Keratinocyte (primary cell): ENCODE measurements around the gene TMEM184C. TPM values are rescaled to one million over a fixed set of nuclear protein-coding genes. Genes with fewer than 3 reads are reported as not detected.
A peak's percentile ranks its signal among the peaks of the same experiment; 100 is the strongest.

Experiments used
- DNase-seq: peaks from one replicate; pipeline ENCODE4 v3.0.0-alpha.2; 2011; ENCODE audit warnings: low read depth, missing footprints, low spot score
- FAIRE-seq: peaks from 2 replicates; lab custom pipeline; 2011; peaks lifted over from hg19 to GRCh38; lab: Jason Lieb, UNC
- H2AFZ ChIP-seq: 2 replicates; pipeline ENCODE4 v1.6.0; 2012; ENCODE audit warnings: low read length, control low read depth, inconsistent platforms; ENCODE audit not compliant: control insufficient read depth
- H3K27ac ChIP-seq: 2 replicates; pipeline ENCODE4 v1.5.1; 2011; ENCODE audit warnings: low read length; ENCODE audit not compliant: control insufficient read depth, insufficient read depth
- H3K27me3 ChIP-seq: 3 replicates; pipeline ENCODE4 v1.6.0; 2011; ENCODE audit warnings: low read length; ENCODE audit not compliant: control insufficient read depth, insufficient read depth; ENCODE audit errors: extremely low read depth
- H3K36me3 ChIP-seq, 2 experiments: 2 replicates in 1 of 2; 3 replicates in 1 of 2; pipeline ENCODE4 v1.5.1; 2011; ENCODE audit warnings: low read length in 2 of 2, mild to moderate bottlenecking in 1 of 2; ENCODE audit not compliant: control insufficient read depth in 2 of 2, insufficient read depth in 2 of 2; ENCODE audit errors: extremely low read depth in 1 of 2
- H3K4me1 ChIP-seq: 3 replicates; pipeline ENCODE4 v1.5.1; 2011; ENCODE audit warnings: low read length; ENCODE audit not compliant: control insufficient read depth, insufficient read depth; ENCODE audit errors: extremely low read depth
- H3K4me2 ChIP-seq: 3 replicates; pipeline ENCODE4 v1.6.0; 2011; ENCODE audit warnings: low read depth, low read length; ENCODE audit not compliant: control insufficient read depth, insufficient read depth; ENCODE audit errors: extremely low read depth
- H3K4me3 ChIP-seq, 3 experiments: fragments of 200-600 bp in 1 of 3; sonication (generic) in 1 of 3; 2 replicates in 2 of 3; 3 replicates in 1 of 3; pipeline ENCODE4 v1.5.1; 2011 to 2016; ENCODE audit warnings: low read length in 3 of 3, mild to moderate bottlenecking in 3 of 3, control low read depth in 2 of 3, inconsistent platforms in 1 of 3, low read depth in 1 of 3, mixed read lengths in 1 of 3, mixed run types in 1 of 3, moderate library complexity in 1 of 3; ENCODE audit not compliant: control insufficient read depth in 2 of 3, insufficient read depth in 2 of 3; ENCODE audit errors: extremely low read depth in 1 of 3
- H3K79me2 ChIP-seq: 2 replicates; pipeline ENCODE4 v1.6.0; 2012; ENCODE audit warnings: low read length; ENCODE audit not compliant: control insufficient read depth, insufficient read depth
- H3K9ac ChIP-seq: 3 replicates; pipeline ENCODE4 v1.6.0; 2011; ENCODE audit warnings: low read length; ENCODE audit not compliant: control insufficient read depth, insufficient read depth; ENCODE audit errors: extremely low read depth
- H3K9me1 ChIP-seq: 3 replicates; pipeline ENCODE4 v1.6.0; 2011; ENCODE audit warnings: low read length; ENCODE audit not compliant: control insufficient read depth, insufficient read depth; ENCODE audit errors: extremely low read depth
- H3K9me3 ChIP-seq: 2 replicates; pipeline ENCODE4 v1.5.1; 2012; ENCODE audit warnings: low read depth, low read length; ENCODE audit not compliant: control insufficient read depth
- H4K20me1 ChIP-seq: 3 replicates; pipeline ENCODE4 v1.6.0; 2011; ENCODE audit warnings: low read length; ENCODE audit not compliant: control insufficient read depth, insufficient read depth; ENCODE audit errors: extremely low read depth
- EZH2 ChIP-seq: IDR thresholded peaks from one replicate; pipeline ENCODE4 v1.6.1; 2012; ENCODE audit warnings: inconsistent platforms, mild to moderate bottlenecking, low read length, moderate library complexity
- dilution Hi-C: fragments of 300-500 bp; cut with MboI; formaldehyde crosslinking; loops from one replicate; pipeline ENCODE4 v1.7.0; 2020; ENCODE audit warnings: low sequenced_read_pairs; ENCODE audit not compliant: extremely low pct_ligation_motif_present
- polyA plus RNA-seq, 5 experiments: library from polyadenylated mRNA; depleted of rRNA in 3 of 5; stranded (reverse) in 3 of 5; stranded (forward) in 1 of 5; unstranded in 1 of 5; fragments of >200 nt; gene quantifications; 1 replicate in 1 of 5; 2 replicates in 3 of 5; 3 replicates in 1 of 5; pipeline versions ENCODE4 v1.2.1 to v1.2.3, GENCODE V29; 2011 to 2012; ENCODE audit warnings: missing spikeins in 2 of 5, low read depth in 1 of 5, low replicate concordance in 1 of 5
- TF ChIP-seq, protein P1 (sequence below), 3 experiments: IDR thresholded peaks in 1 of 3; conservative IDR thresholded peaks in 1 of 3; optimal IDR thresholded peaks in 1 of 3; 2 replicates in 2 of 3; 3 replicates in 1 of 3; pipeline versions ENCODE3 to v1.5.1; 2011; ENCODE audit warnings: low read length in 3 of 3, mild to moderate bottlenecking in 3 of 3, moderate library complexity in 2 of 3, control low read depth in 1 of 3, inconsistent platforms in 1 of 3; ENCODE audit not compliant: insufficient read depth in 2 of 3; ENCODE audit errors: extremely low read depth in 1 of 3

TMEM184C gene
- polyA plus RNA-seq, 1 donor (not counting 4 experiments of a cell fraction or from before 2014, with no cell fraction given) = 32.2 TPM

DNA sequence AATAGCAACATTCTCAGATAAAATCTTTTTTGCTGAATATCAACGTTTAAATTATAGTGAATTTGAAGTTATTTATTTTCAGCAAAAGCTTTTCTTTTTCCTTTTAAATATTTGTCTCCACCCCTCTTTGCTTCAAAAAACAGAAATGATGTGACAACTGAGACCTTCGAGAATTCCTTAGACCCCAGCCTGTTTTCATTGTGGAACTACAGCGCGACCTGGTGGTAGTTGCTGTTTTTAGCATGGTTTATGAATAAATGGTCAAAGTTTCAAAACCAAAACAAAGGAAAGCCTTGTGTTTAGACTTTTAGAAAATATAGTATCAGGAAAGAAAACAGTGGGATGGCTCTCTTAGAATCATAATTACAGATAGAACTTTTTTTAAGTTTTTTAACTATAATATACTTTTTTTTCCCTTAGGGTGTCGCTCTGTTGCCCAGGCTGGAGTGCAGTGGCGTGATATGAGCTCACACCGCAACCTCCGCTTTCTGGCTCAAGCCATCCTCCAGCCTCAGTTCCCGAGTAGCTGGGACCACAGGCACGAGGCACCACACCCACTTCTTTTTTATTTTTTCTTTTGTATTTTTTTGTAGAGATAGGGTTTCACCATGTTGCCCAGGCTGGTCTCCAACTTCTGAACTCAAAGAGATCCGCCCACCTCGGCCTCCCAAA, 26.8 kb upstream of the TMEM184C start:
- Histone ChIP-seq H4K20me1 (no peaks in the 10 kb centered on the region), H3K9ac (no peak overlapping the region), H3K4me3 (no peak overlapping the region), H3K36me3 (no peaks in the 10 kb centered on the region), H3K27ac (no peak overlapping the region), H2AFZ (no peak overlapping the region), H3K79me2 (no peaks in the 10 kb centered on the region), H3K4me2 (no peak overlapping the region), H3K9me1 (no peaks in the 10 kb centered on the region), H3K9me3 (no peaks in the 10 kb centered on the region), H3K4me1 (no peaks in the 10 kb centered on the region), H3K27me3 (no peaks in the 10 kb centered on the region)
- dilution Hi-C loops = no loop called here
- DNase-seq = no peak
- FAIRE-seq = no peak
- TF ChIP-seq, protein P1, sequence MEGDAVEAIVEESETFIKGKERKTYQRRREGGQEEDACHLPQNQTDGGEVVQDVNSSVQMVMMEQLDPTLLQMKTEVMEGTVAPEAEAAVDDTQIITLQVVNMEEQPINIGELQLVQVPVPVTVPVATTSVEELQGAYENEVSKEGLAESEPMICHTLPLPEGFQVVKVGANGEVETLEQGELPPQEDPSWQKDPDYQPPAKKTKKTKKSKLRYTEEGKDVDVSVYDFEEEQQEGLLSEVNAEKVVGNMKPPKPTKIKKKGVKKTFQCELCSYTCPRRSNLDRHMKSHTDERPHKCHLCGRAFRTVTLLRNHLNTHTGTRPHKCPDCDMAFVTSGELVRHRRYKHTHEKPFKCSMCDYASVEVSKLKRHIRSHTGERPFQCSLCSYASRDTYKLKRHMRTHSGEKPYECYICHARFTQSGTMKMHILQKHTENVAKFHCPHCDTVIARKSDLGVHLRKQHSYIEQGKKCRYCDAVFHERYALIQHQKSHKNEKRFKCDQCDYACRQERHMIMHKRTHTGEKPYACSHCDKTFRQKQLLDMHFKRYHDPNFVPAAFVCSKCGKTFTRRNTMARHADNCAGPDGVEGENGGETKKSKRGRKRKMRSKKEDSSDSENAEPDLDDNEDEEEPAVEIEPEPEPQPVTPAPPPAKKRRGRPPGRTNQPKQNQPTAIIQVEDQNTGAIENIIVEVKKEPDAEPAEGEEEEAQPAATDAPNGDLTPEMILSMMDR (optimal IDR thresholded peaks at IDR 0.05 in 1 of 3, IDR thresholded peaks at IDR 0.05 in 1 of 3, conservative IDR thresholded peaks at IDR 0.05 in 1 of 3; ENCODE audit: extremely low read depth in 1 of 3, insufficient read depth in 2 of 3, low read length in 3 of 3) = peak; percentile 63 to 69 (median 64)
- no peak for TF ChIP-seq EZH2

DNA sequence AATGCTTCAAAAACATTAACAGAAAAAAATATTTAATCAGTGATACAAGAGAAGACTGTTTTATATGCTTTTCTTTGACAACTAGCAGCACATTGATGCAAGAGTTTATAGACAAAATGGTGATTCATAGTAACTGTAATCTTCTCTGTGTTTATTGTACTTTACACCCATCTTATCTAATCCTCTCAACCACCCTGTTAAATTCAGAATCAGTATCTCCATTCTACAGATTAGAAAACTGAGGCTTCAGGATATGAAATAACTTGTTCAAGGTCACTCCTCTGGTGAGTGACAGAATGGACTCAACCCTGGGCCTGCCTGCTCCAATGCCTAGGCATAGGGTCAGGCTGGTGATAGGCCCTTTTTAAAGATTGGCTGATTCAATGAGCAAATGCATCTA, 26.1 kb upstream of the TMEM184C start:
- Histone ChIP-seq H3K4me3 (no peak overlapping the region), H3K27ac (no peak overlapping the region), H3K4me1 (no peaks in the 10 kb centered on the region), H3K9ac (no peak overlapping the region), H3K9me3 (no peaks in the 10 kb centered on the region), H3K79me2 (no peaks in the 10 kb centered on the region), H3K9me1 (no peaks in the 10 kb centered on the region), H3K27me3 (no peaks in the 10 kb centered on the region), H3K36me3 (no peaks in the 10 kb centered on the region), H2AFZ (no peak overlapping the region), H3K4me2 (no peak overlapping the region), H4K20me1 (no peaks in the 10 kb centered on the region)
- DNase-seq (no peak), FAIRE-seq (no peak)
- TF ChIP-seq, protein P1 (optimal IDR thresholded peaks at IDR 0.05 in 1 of 3, IDR thresholded peaks at IDR 0.05 in 1 of 3, conservative IDR thresholded peaks at IDR 0.05 in 1 of 3; ENCODE audit: extremely low read depth in 1 of 3, insufficient read depth in 2 of 3, low read length in 3 of 3) = no peak
- TF ChIP-seq EZH2 = no peak
- dilution Hi-C loops = no loop called here
